HEK293 (cell line): ENCODE results near the gene RSU1.

Source experiments
- CTCF ChIA-PET: fragments of 350-600 bp; formaldehyde crosslinking; extraction: SDS; loops from one replicate; lab custom pipeline; 2021; ENCODE audit warnings: antibody characterized with exemption; lab: Yijun Ruan, JAX
- POLR2A ChIA-PET: fragments of 300-600 bp; formaldehyde crosslinking; extraction: SDS; loops from one replicate; lab custom pipeline; 2020; ENCODE audit warnings: antibody characterized with exemption, inconsistent platforms; lab: Yijun Ruan, JAX
- H3K27ac ChIP-seq: fragments of 200-500 bp; sonication (Bioruptor generic); 2 replicates; pipeline ENCODE4 v1.5.1; 2014; ENCODE audit warnings: low read depth, low read length, control low read depth, inconsistent platforms; ENCODE audit errors: extremely low read depth
- H3K36me3 ChIP-seq, 2 experiments: fragments of 200-500 bp in 1 of 2; sonication (Bioruptor generic) in 1 of 2; 1 replicate in 1 of 2; 2 replicates in 1 of 2; pipeline ENCODE4 v1.5.1; 2014 to 2017; ENCODE audit warnings: inconsistent platforms in 2 of 2, low read length in 2 of 2; ENCODE audit not compliant: control insufficient read depth in 2 of 2, insufficient read depth in 1 of 2
- H3K4me1 ChIP-seq: fragments of 200-500 bp; sonication (Bioruptor generic); 2 replicates; pipeline ENCODE4 v1.5.1; 2014; ENCODE audit warnings: mild to moderate bottlenecking, low read length, inconsistent platforms; ENCODE audit not compliant: control insufficient read depth, insufficient read depth
- H3K4me3 ChIP-seq: 2 replicates; pipeline ENCODE4 v1.5.1; 2011; ENCODE audit warnings: low read depth, mild to moderate bottlenecking, control low read depth, low read length, moderate library complexity
- H3K9me3 ChIP-seq: fragments of 200-500 bp; sonication (Bioruptor generic); 2 replicates; pipeline ENCODE4 v1.5.1; 2014; ENCODE audit warnings: low read depth, low read length, inconsistent platforms; ENCODE audit not compliant: control insufficient read depth, insufficient read depth
- SALL2 ChIP-seq: fragments of 450-650 bp; formaldehyde crosslinking; IDR thresholded peaks from 2 replicates; pipeline ENCODE4 v1.5.0; 2017; ENCODE audit warnings: missing biosample characterization, mild to moderate bottlenecking, missing genetic modification characterization, borderline replicate concordance
- ZBTB1 ChIP-seq: fragments of 450-650 bp; formaldehyde crosslinking; IDR thresholded peaks from 2 replicates; pipeline ENCODE4 v1.5.1; 2016; ENCODE audit warnings: missing biosample characterization, missing genetic modification characterization
- ZNF132 ChIP-seq: fragments of 450-650 bp; formaldehyde crosslinking; IDR thresholded peaks from 2 replicates; pipeline ENCODE4 v1.5.1; 2017; ENCODE audit warnings: missing biosample characterization, missing genetic modification characterization, borderline replicate concordance
- ZNF133 ChIP-seq: fragments of 450-650 bp; formaldehyde crosslinking; IDR thresholded peaks from 2 replicates; pipeline ENCODE4 v1.5.1; 2016; ENCODE audit warnings: missing biosample characterization, missing genetic modification characterization
- ZNF169 ChIP-seq: fragments of 450-650 bp; formaldehyde crosslinking; IDR thresholded peaks from 2 replicates; pipeline ENCODE4 v1.5.1; 2016; ENCODE audit warnings: missing biosample characterization, missing genetic modification characterization
- ZNF202 ChIP-seq: fragments of 450-650 bp; formaldehyde crosslinking; IDR thresholded peaks from 2 replicates; pipeline ENCODE4 v1.5.1; 2016; ENCODE audit warnings: missing biosample characterization, missing genetic modification characterization, borderline replicate concordance
- ZNF23 ChIP-seq: fragments of 450-650 bp; formaldehyde crosslinking; IDR thresholded peaks from 2 replicates; pipeline ENCODE4 v1.5.1; 2016; ENCODE audit warnings: missing biosample characterization, missing genetic modification characterization, borderline replicate concordance
- ZNF248 ChIP-seq: fragments of 450-650 bp; formaldehyde crosslinking; IDR thresholded peaks from 2 replicates; pipeline ENCODE4 v1.5.1; 2017; ENCODE audit warnings: missing biosample characterization, missing genetic modification characterization
- ZNF555 ChIP-seq: fragments of 450-650 bp; formaldehyde crosslinking; conservative IDR thresholded peaks from 2 replicates; pipeline ENCODE4 v1.5.1; 2017; ENCODE audit warnings: missing biosample characterization, mild to moderate bottlenecking, missing genetic modification characterization, inconsistent platforms
- ZNF623 ChIP-seq: fragments of 450-650 bp; formaldehyde crosslinking; IDR thresholded peaks from 2 replicates; pipeline ENCODE4 v1.5.1; 2016; ENCODE audit warnings: missing biosample characterization, missing genetic modification characterization
- ZNF626 ChIP-seq: fragments of 450-650 bp; sonication (Bioruptor Pico); formaldehyde crosslinking; IDR thresholded peaks from 2 replicates; pipeline ENCODE4 v1.5.1; 2018; ENCODE audit warnings: missing biosample characterization, missing genetic modification characterization, inconsistent platforms
- ZNF701 ChIP-seq: fragments of 450-650 bp; formaldehyde crosslinking; IDR thresholded peaks from 2 replicates; pipeline ENCODE4 v1.5.1; 2016; ENCODE audit warnings: missing biosample characterization, missing genetic modification characterization
- ZNF707 ChIP-seq: fragments of 450-650 bp; formaldehyde crosslinking; IDR thresholded peaks from 2 replicates; pipeline ENCODE4 v1.5.1; 2016; ENCODE audit warnings: missing biosample characterization, missing genetic modification characterization
- ZNF791 ChIP-seq: fragments of 450-650 bp; formaldehyde crosslinking; IDR thresholded peaks from 2 replicates; pipeline ENCODE4 v1.5.1; 2016; ENCODE audit warnings: missing biosample characterization, missing genetic modification characterization
- ZNF792 ChIP-seq: fragments of 450-650 bp; formaldehyde crosslinking; IDR thresholded peaks from 2 replicates; pipeline ENCODE4 v1.5.1; 2016; ENCODE audit warnings: missing biosample characterization, missing genetic modification characterization
- TF ChIP-seq, protein P1 (sequence below): fragments of 450-650 bp; formaldehyde crosslinking; IDR thresholded peaks from 2 replicates; pipeline ENCODE4 v1.5.0; 2017; ENCODE audit warnings: missing biosample characterization, missing genetic modification characterization, borderline replicate concordance
- TF ChIP-seq, protein P2 (sequence below): fragments of 450-650 bp; formaldehyde crosslinking; IDR thresholded peaks from 2 replicates; pipeline ENCODE4 v1.5.1; 2016; ENCODE audit warnings: missing biosample characterization, missing genetic modification characterization
- TF ChIP-seq, protein P3 (sequence below): fragments of 450-650 bp; formaldehyde crosslinking; IDR thresholded peaks from 2 replicates; pipeline ENCODE4 v1.5.1; 2016; ENCODE audit warnings: missing biosample characterization, missing genetic modification characterization
- TF ChIP-seq, protein P4 (sequence below): fragments of 450-650 bp; formaldehyde crosslinking; IDR thresholded peaks from 2 replicates; pipeline ENCODE4 v1.5.1; 2016; ENCODE audit warnings: missing biosample characterization, missing genetic modification characterization

The RSU1 gene

DNA sequence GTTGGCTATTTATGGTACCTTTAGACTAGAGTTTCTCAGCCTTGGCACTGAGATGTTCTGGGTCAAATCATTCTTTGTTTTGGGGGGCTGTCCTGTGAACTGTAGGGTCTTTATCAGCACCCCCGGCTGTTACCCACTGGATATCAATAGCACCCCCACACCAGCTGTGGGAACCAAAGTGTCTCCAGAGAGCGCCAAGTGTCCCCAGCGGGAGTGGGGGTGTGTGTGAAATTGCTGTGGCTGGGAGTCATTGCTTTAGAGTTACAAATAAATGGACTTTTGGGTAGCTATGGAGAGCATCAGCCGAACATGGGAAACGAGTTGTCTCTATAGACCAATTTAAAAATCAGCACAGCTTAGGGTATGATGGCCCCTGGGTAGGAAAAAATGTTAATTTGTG is 184.2 kb downstream of the RSU1 start:
- POLR2A ChIA-PET: no interaction called here
- no peaks in the 10 kb centered on the region for H3K9me3 ChIP-seq
- no peaks in the 10 kb centered on the region for H3K4me1 ChIP-seq
- H3K27ac ChIP-seq: no peak overlapping the region
- CTCF ChIA-PET: no interaction called here
- no peak for TF ChIP-seq ZNF707 (tag by site-specific recombination)
- no peak for TF ChIP-seq ZNF132 (tag by site-specific recombination)
- TF ChIP-seq ZNF701 (tag by site-specific recombination): no peak
- TF ChIP-seq ZNF133 (tag by site-specific recombination): no peak
- TF ChIP-seq ZNF202 (tag by site-specific recombination): no peak
- TF ChIP-seq, protein P1, sequence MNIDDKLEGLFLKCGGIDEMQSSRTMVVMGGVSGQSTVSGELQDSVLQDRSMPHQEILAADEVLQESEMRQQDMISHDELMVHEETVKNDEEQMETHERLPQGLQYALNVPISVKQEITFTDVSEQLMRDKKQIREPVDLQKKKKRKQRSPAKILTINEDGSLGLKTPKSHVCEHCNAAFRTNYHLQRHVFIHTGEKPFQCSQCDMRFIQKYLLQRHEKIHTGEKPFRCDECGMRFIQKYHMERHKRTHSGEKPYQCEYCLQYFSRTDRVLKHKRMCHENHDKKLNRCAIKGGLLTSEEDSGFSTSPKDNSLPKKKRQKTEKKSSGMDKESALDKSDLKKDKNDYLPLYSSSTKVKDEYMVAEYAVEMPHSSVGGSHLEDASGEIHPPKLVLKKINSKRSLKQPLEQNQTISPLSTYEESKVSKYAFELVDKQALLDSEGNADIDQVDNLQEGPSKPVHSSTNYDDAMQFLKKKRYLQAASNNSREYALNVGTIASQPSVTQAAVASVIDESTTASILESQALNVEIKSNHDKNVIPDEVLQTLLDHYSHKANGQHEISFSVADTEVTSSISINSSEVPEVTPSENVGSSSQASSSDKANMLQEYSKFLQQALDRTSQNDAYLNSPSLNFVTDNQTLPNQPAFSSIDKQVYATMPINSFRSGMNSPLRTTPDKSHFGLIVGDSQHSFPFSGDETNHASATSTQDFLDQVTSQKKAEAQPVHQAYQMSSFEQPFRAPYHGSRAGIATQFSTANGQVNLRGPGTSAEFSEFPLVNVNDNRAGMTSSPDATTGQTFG (tag by site-specific recombination): no peak
- TF ChIP-seq ZBTB1: no peak
- TF ChIP-seq ZNF792 (tag by site-specific recombination): no peak
- no peak for TF ChIP-seq ZNF23 (tag by site-specific recombination)
- TF ChIP-seq, protein P2, sequence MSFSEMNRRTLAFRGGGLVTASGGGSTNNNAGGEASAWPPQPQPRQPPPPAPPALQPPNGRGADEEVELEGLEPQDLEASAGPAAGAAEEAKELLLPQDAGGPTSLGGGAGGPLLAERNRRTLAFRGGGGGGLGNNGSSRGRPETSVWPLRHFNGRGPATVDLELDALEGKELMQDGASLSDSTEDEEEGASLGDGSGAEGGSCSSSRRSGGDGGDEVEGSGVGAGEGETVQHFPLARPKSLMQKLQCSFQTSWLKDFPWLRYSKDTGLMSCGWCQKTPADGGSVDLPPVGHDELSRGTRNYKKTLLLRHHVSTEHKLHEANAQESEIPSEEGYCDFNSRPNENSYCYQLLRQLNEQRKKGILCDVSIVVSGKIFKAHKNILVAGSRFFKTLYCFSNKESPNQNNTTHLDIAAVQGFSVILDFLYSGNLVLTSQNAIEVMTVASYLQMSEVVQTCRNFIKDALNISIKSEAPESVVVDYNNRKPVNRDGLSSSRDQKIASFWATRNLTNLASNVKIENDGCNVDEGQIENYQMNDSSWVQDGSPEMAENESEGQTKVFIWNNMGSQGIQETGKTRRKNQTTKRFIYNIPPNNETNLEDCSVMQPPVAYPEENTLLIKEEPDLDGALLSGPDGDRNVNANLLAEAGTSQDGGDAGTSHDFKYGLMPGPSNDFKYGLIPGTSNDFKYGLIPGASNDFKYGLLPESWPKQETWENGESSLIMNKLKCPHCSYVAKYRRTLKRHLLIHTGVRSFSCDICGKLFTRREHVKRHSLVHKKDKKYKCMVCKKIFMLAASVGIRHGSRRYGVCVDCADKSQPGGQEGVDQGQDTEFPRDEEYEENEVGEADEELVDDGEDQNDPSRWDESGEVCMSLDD (tag by site-specific recombination): no peak
- TF ChIP-seq ZNF555 (tag by site-specific recombination): no peak
- TF ChIP-seq, protein P3, sequence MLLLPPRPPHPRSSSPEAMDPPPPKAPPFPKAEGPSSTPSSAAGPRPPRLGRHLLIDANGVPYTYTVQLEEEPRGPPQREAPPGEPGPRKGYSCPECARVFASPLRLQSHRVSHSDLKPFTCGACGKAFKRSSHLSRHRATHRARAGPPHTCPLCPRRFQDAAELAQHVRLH (tag by site-specific recombination): no peak
- TF ChIP-seq ZNF791 (tag by site-specific recombination): no peak
- no peak for TF ChIP-seq ZNF169 (tag by site-specific recombination)
- no peak for TF ChIP-seq ZNF626 (tag by site-specific recombination)
- H3K4me3 ChIP-seq: no peak overlapping the region
- H3K36me3 ChIP-seq: no peaks in the 10 kb centered on the region

DNA sequence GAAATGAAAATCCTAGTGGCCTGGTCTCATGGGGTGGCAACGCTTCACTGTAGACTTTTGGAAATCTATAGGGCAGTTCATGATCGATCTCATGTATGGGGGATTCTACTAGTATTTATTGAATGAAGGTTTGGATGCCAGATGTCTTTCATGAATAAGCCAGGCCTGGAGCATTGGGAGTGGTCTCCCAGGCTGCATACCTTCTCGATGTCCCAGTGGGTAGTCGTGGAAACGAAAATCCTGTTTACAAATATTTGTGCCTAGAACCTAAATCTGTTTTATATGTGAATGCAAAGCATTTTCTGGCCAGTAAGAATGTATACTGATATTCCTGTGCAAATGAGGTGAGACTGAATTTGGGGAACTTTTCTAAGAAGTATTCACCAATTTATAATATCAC is 190.5 kb downstream of the RSU1 start:
- POLR2A ChIA-PET: no interaction called here
- CTCF ChIA-PET: no interaction called here
- H3K9me3 ChIP-seq: no peaks in the 10 kb centered on the region

More for the DNA sequence above, 190.5 kb downstream of the RSU1 start:
- Histone ChIP-seq H3K36me3 (no peaks in the 10 kb centered on the region), H3K4me3 (no peak overlapping the region), H3K4me1 (no peaks in the 10 kb centered on the region), H3K27ac (no peak overlapping the region)
- TF ChIP-seq, protein P4, sequence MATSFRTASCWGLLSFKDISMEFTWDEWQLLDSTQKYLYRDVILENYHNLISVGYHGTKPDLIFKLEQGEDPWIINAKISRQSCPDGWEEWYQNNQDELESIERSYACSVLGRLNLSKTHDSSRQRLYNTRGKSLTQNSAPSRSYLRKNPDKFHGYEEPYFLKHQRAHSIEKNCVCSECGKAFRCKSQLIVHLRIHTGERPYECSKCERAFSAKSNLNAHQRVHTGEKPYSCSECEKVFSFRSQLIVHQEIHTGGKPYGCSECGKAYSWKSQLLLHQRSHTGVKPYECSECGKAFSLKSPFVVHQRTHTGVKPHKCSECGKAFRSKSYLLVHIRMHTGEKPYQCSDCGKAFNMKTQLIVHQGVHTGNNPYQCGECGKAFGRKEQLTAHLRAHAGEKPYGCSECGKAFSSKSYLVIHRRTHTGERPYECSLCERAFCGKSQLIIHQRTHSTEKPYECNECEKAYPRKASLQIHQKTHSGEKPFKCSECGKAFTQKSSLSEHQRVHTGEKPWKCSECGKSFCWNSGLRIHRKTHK: no peak
- TF ChIP-seq ZNF623 (tag by site-specific recombination) (no peak), SALL2 (tag by site-specific recombination) (no peak), ZNF248 (no peak)
